Sigmoid colon (tissue), 7 donors: ENCODE results near the gene RIOK1. TPM values are rescaled to one million over a fixed set of nuclear protein-coding genes. Genes with fewer than 3 reads are reported as not detected.

ENCODE experiments used
- DNase-seq: peaks from one replicate; pipeline ENCODE4 v3.0.0-alpha.2; 2019
- H3K27ac ChIP-seq, 4 donors: fragments of 200-600 bp; sonication (generic); one replicate each; pipeline ENCODE4 v1.5.1; 2016 to 2019; ENCODE audit warnings: mild to moderate bottlenecking in 1 of 4
- H3K27me3 ChIP-seq, 3 donors: fragments of 200-600 bp; sonication (generic); one replicate each; pipeline ENCODE4 v1.5.1; 2019; ENCODE audit warnings: mild to moderate bottlenecking in 1 of 3
- H3K36me3 ChIP-seq, 4 donors: fragments of 200-600 bp; sonication (generic); one replicate each; pipeline ENCODE4 v1.5.1; 2016 to 2019
- H3K4me1 ChIP-seq, 4 donors: fragments of 200-600 bp; sonication (generic); one replicate each; pipeline ENCODE4 v1.5.1; 2017 to 2019
- H3K4me3 ChIP-seq, 4 donors: fragments of 200-600 bp; sonication (generic); one replicate each; pipeline ENCODE4 v1.5.1; 2017 to 2019; ENCODE audit warnings: mild to moderate bottlenecking in 2 of 4, moderate library complexity in 1 of 4
- H3K9me3 ChIP-seq, 4 donors: fragments of 200-600 bp in 3 of 4; sonication (generic) in 3 of 4; one replicate each; pipeline versions ENCODE4 v1.5.1 to v1.6.1; 2013 to 2019
- EP300 ChIP-seq, 4 donors: sonication (generic); formaldehyde crosslinking; IDR thresholded peaks; one replicate each; pipeline ENCODE4 v1.6.1; 2017; ENCODE audit warnings: antibody characterized with exemption in 4 of 4
- POLR2A ChIP-seq, 2 donors: fragments of 450-650 bp; IDR thresholded peaks; one replicate each; pipeline ENCODE4 v1.6.1; 2016; ENCODE audit warnings: antibody characterized with exemption in 2 of 2, mild to moderate bottlenecking in 2 of 2, moderate library complexity in 2 of 2
- POLR2AphosphoS5 ChIP-seq, 4 donors: sonication (generic); formaldehyde crosslinking; IDR thresholded peaks; one replicate each; pipeline ENCODE4 v1.6.1; 2017; ENCODE audit warnings: antibody characterized with exemption in 4 of 4
- WGBS, 2 donors: extraction: QIAGEN DNeasy Blood & Tissue Kit; methylation state at CpG; one replicate each; pipeline ENCODE4 v1.1.7; 2013; 5-methylcytosine and 5-hydroxymethylcytosine counted together
- intact Hi-C: fragments of 100-400 bp; cut with DNase I; formaldehyde crosslinking; loops from one replicate; pipeline ENCODE4 v1.15.1; 2023
- polyA plus RNA-seq, 3 donors: library from polyadenylated mRNA; stranded (reverse); fragments of 200-250 nt; gene quantifications; one replicate each; pipeline ENCODE4 v1.2.3, GENCODE V29; 2013
- total RNA-seq, 4 donors: library from RNA; depleted of rRNA; stranded (reverse); fragments of >200 nt; gene quantifications; one replicate each; pipeline ENCODE4 v1.1.0, GENCODE V29; 2016
- TF ChIP-seq, protein P1 (sequence below), 4 experiments: fragments of 450-650 bp in 3 of 4; fragments of 200-600 bp in 1 of 4; IDR thresholded peaks; one replicate each; pipeline ENCODE4 v1.5.1; 2016 to 2019; ENCODE audit warnings: antibody characterized with exemption in 4 of 4, mild to moderate bottlenecking in 3 of 4, moderate library complexity in 2 of 4
- donor health status: healthy with polysubstance abuse.
- donor health status: Bipolar disorder and iron deficiency.
- donor health status: healthy.

The RIOK1 gene
- total and polyA plus RNA-seq, 7 donors: 10.2 to 16.9 (median 15.3) TPM

- DNase-seq: no peak
- Histone ChIP-seq H3K4me3 (no peak overlapping the region), H3K4me1 (no peaks in the 10 kb centered on the region), H3K27me3 (peaks cover 0 to 7% (median 0%) of the 10 kb centered on the region in 3 donors), H3K36me3 (no peaks in the 10 kb centered on the region), H3K9me3 (no peaks in the 10 kb centered on the region), H3K27ac (no peak overlapping the region)
- 96% methylated on average over 3 of the region's 3 CpGs for WGBS, 2 donors
- no peak for TF ChIP-seq EP300 (IDR thresholded peaks at IDR 0.05)
- no peak for TF ChIP-seq POLR2A (IDR thresholded peaks at IDR 0.05)
- TF ChIP-seq, protein P1, sequence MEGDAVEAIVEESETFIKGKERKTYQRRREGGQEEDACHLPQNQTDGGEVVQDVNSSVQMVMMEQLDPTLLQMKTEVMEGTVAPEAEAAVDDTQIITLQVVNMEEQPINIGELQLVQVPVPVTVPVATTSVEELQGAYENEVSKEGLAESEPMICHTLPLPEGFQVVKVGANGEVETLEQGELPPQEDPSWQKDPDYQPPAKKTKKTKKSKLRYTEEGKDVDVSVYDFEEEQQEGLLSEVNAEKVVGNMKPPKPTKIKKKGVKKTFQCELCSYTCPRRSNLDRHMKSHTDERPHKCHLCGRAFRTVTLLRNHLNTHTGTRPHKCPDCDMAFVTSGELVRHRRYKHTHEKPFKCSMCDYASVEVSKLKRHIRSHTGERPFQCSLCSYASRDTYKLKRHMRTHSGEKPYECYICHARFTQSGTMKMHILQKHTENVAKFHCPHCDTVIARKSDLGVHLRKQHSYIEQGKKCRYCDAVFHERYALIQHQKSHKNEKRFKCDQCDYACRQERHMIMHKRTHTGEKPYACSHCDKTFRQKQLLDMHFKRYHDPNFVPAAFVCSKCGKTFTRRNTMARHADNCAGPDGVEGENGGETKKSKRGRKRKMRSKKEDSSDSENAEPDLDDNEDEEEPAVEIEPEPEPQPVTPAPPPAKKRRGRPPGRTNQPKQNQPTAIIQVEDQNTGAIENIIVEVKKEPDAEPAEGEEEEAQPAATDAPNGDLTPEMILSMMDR (IDR thresholded peaks at IDR 0.05): no peak
- TF ChIP-seq POLR2AphosphoS5 (IDR thresholded peaks at IDR 0.05): no peak
- intact Hi-C loops: no loop called here
Observed at GRCh38 chr6:7438011-7438410, 48.4 kb downstream of the RIOK1 start.

GRCh38 chr6:7439228-7439627 lies 49.6 kb downstream of the RIOK1 start:
- 73 to 81% methylated on average over 3 of the region's 3 CpGs for WGBS, 2 donors
- H3K36me3 ChIP-seq: no peaks in the 10 kb centered on the region
- no peak for DNase-seq
- intact Hi-C loops: no loop called here
- H3K9me3 ChIP-seq: no peaks in the 10 kb centered on the region
- no peaks in the 10 kb centered on the region for H3K4me1 ChIP-seq
- no peak overlapping the region for H3K27ac ChIP-seq
- H3K4me3 ChIP-seq: no peak overlapping the region
- TF ChIP-seq, protein P1 (IDR thresholded peaks at IDR 0.05): no peak
- TF ChIP-seq POLR2A (IDR thresholded peaks at IDR 0.05) (no peak), POLR2AphosphoS5 (IDR thresholded peaks at IDR 0.05) (no peak), EP300 (IDR thresholded peaks at IDR 0.05) (no peak)
- peaks cover 0 to 3% (median 0%) of the 10 kb centered on the region in 3 donors for H3K27me3 ChIP-seq

DNA sequence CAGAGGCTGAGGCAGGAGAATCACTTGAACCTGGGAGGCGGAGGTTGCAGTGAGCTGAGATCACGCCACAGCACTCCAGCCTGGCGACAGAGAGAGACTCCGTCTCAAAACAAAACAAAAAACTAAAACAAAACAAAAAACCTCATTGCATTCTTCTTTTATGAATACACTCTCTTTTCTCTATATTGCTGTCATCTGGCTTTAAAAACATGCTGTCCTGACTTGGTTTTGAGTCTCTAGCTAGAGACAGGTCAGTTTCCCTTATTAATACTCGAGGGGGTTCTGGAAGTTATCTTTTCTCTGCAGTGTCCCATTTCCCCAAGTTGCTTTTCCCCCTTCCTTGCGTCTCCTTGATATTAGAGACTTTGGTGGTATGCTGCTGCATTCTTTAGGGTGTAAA lies 50.9 kb downstream of the RIOK1 start:
- Histone ChIP-seq H3K9me3 (no peaks in the 10 kb centered on the region), H3K36me3 (no peaks in the 10 kb centered on the region), H3K4me1 (no peaks in the 10 kb centered on the region), H3K27me3 (no peaks in the 10 kb centered on the region), H3K27ac (no peak overlapping the region), H3K4me3 (no peak overlapping the region)
- TF ChIP-seq POLR2A (IDR thresholded peaks at IDR 0.05): no peak
- TF ChIP-seq, protein P1 (IDR thresholded peaks at IDR 0.05): no peak
- no peak for TF ChIP-seq EP300 (IDR thresholded peaks at IDR 0.05)
- TF ChIP-seq POLR2AphosphoS5 (IDR thresholded peaks at IDR 0.05): no peak
- WGBS, 2 donors: 81 to 86% methylated on average over 6 of the region's 6 CpGs
- intact Hi-C loops: no loop called here
- DNase-seq: no peak

- no peaks in the 10 kb centered on the region for H3K4me1 ChIP-seq
- H3K4me3 ChIP-seq: no peak overlapping the region
- DNase-seq: no peak
- H3K27ac ChIP-seq: no peak overlapping the region
- no peaks in the 10 kb centered on the region for H3K27me3 ChIP-seq
- no peak for TF ChIP-seq POLR2A (IDR thresholded peaks at IDR 0.05)
- TF ChIP-seq EP300 (IDR thresholded peaks at IDR 0.05): no peak
- TF ChIP-seq, protein P1 (IDR thresholded peaks at IDR 0.05): no peak
- no peak for TF ChIP-seq POLR2AphosphoS5 (IDR thresholded peaks at IDR 0.05)
- no peaks in the 10 kb centered on the region for H3K9me3 ChIP-seq
- no peaks in the 10 kb centered on the region for H3K36me3 ChIP-seq
- intact Hi-C loops: no loop called here
- 92 to 93% methylated on average over 40 of the region's 40 CpGs for WGBS, 2 donors
Observed at GRCh38 chr6:7441048-7441775, 51.6 kb downstream of the RIOK1 start.

GRCh38 chr6:7442467-7442866 lies 52.9 kb downstream of the RIOK1 start:
- intact Hi-C loops: no loop called here
- TF ChIP-seq POLR2A (IDR thresholded peaks at IDR 0.05) (no peak), POLR2AphosphoS5 (IDR thresholded peaks at IDR 0.05) (no peak), EP300 (IDR thresholded peaks at IDR 0.05) (no peak)
- TF ChIP-seq, protein P1 (IDR thresholded peaks at IDR 0.05): no peak
- no peaks in the 10 kb centered on the region for H3K27me3 ChIP-seq
- no peaks in the 10 kb centered on the region for H3K4me1 ChIP-seq
- H3K27ac ChIP-seq: no peak overlapping the region
- no peaks in the 10 kb centered on the region for H3K9me3 ChIP-seq
- H3K36me3 ChIP-seq: no peaks in the 10 kb centered on the region
- DNase-seq: no peak
- H3K4me3 ChIP-seq: no peak overlapping the region
- 94 to 95% methylated on average over 11 of the region's 11 CpGs for WGBS, 2 donors
